ENCODE data around the gene LRP6.
"Not testable (repeated sequence)": the region's sequence is repeated elsewhere in the genome, so short reads cannot be mapped to it uniquely, and the experiment has no call there.

LRP6 gene

GRCh38 chr12:12171991-12172511 is 94.8 kb downstream of the LRP6 start:
- no peak for DNase-seq

- no peak for DNase-seq
These were observed 99.0 kb downstream of the LRP6 start for GRCh38 chr12:12167847-12168246.

- DNase-seq, result no peak
These were observed 100.1 kb downstream of the LRP6 start for GRCh38 chr12:12166751-12167150.

GRCh38 chr12:12159988-12160387 is 106.9 kb downstream of the LRP6 start:
- DNase-seq, result no peak

- DNase-seq, result no peak
These were observed 108.0 kb downstream of the LRP6 start for GRCh38 chr12:12158858-12159257.

- no peak for DNase-seq
These were observed 109.4 kb downstream of the LRP6 start for GRCh38 chr12:12157424-12157823.

- no peak for DNase-seq
These were observed 110.0 kb downstream of the LRP6 start for GRCh38 chr12:12156828-12157227.

GRCh38 chr12:12156116-12156515 is 110.7 kb downstream of the LRP6 start:
- no peak for DNase-seq

GRCh38 chr12:12153596-12153995 is 113.2 kb downstream of the LRP6 start:
- DNase-seq, result no peak

GRCh38 chr12:12147111-12147510 is 119.7 kb downstream of the LRP6 start:
- DNase-seq, result no peak

GRCh38 chr12:12144531-12144930 is 122.3 kb downstream of the LRP6 start:
- not testable (repeated sequence) for DNase-seq

- no peak for DNase-seq
These were observed 125.8 kb downstream of the LRP6 start for GRCh38 chr12:12141000-12141399.

- no peak for DNase-seq
These were observed 128.4 kb downstream of the LRP6 start for GRCh38 chr12:12138203-12139154.

- DNase-seq, result no peak
These were observed 133.1 kb downstream of the LRP6 start for GRCh38 chr12:12133785-12134184.

GRCh38 chr12:12133259-12133658 is 133.6 kb downstream of the LRP6 start:
- no peak for DNase-seq

GRCh38 chr12:12128670-12129069 is 138.2 kb downstream of the LRP6 start:
- DNase-seq, result no peak

- DNase-seq, result no peak
These were observed 139.5 kb downstream of the LRP6 start for GRCh38 chr12:12127304-12127703.

- DNase-seq, result no peak
These were observed 140.3 kb downstream of the LRP6 start for GRCh38 chr12:12126551-12126950.

GRCh38 chr12:12123036-12123604 is 143.7 kb downstream of the LRP6 start:
- DNase-seq, result no peak

- no peak for DNase-seq
These were observed 145.8 kb downstream of the LRP6 start for GRCh38 chr12:12121061-12121460.

- no peak for DNase-seq
These were observed 150.2 kb downstream of the LRP6 start for GRCh38 chr12:12116677-12117076.

- DNase-seq, result no peak
These were observed 151.3 kb downstream of the LRP6 start for GRCh38 chr12:12115514-12115913.

- DNase-seq, result not testable (repeated sequence)
These were observed 155.8 kb downstream of the LRP6 start for GRCh38 chr12:12110923-12111555.

All from retina (tissue), 1 donor.